HepG2 (cell line): ENCODE measurements around the gene BST2. TPM values are rescaled to one million over a fixed set of nuclear protein-coding genes. Genes with fewer than 3 reads are reported as not detected.

Experiments
- HNRNPH1 ChIP-seq: fragments of 200-400 bp; formaldehyde crosslinking; optimal IDR thresholded peaks from 2 replicates; pipeline ENCODE3; 2017; ENCODE audit warnings: mild to moderate bottlenecking, low read depth, low read length
- NR2C2 ChIP-seq: sonication (generic); formaldehyde crosslinking; IDR thresholded peaks from 2 replicates; pipeline ENCODE4 v1.4.0; 2020; ENCODE audit warnings: missing genetic modification reagents, mild to moderate bottlenecking, moderate library complexity, borderline replicate concordance
- RCOR2 ChIP-seq: IDR thresholded peaks from 2 replicates; pipeline ENCODE4 v1.6.1; 2016; ENCODE audit warnings: missing biosample characterization, missing genetic modification reagents
- SIN3A ChIP-seq: IDR thresholded peaks from 2 replicates; pipeline ENCODE4 v1.6.1; 2011; ENCODE audit warnings: low read depth, mild to moderate bottlenecking, control low read depth, low read length, borderline replicate concordance
- SNRNP70 ChIP-seq: fragments of 200-400 bp; formaldehyde crosslinking; IDR thresholded peaks from 2 replicates; pipeline ENCODE4 v1.6.1; 2017; ENCODE audit warnings: mild to moderate bottlenecking, low read depth, low read length, moderate library complexity
- ZNF234 ChIP-seq: sonication (generic); formaldehyde crosslinking; conservative IDR thresholded peaks from 2 replicates; pipeline ENCODE4 v1.5.1; 2020; ENCODE audit warnings: mild to moderate bottlenecking, missing genetic modification reagents
- ZNF672 ChIP-seq: sonication (generic); formaldehyde crosslinking; IDR thresholded peaks from 2 replicates; pipeline ENCODE4 v1.8.1; 2022; ENCODE audit warnings: missing genetic modification reagents
- polyA plus RNA-seq, 8 experiments: library from polyadenylated mRNA; depleted of rRNA in 3 of 8; stranded (reverse) in 7 of 8; unstranded in 1 of 8; fragments of >200 nt; fragmentation: Illumina TruSeq in 4 of 8; extraction: Trizol in 4 of 8; gene quantifications; 2 replicates each; pipeline versions ENCODE4 v1.2.1 to v1.2.3, GENCODE V29; 2011 to 2016; ENCODE audit warnings: low read depth in 4 of 8, missing spikeins in 1 of 8, mixed read lengths in 1 of 8; ENCODE audit not compliant: insufficient read depth in 1 of 8
- total RNA-seq, 5 experiments: library from RNA; depleted of rRNA; stranded (reverse); fragments of >200 nt; fragmentation: Illumina TruSeq; extraction: Trizol; gene quantifications; 2 replicates each; pipeline ENCODE4 v1.2.3, GENCODE V29; 2016; ENCODE audit warnings: low read depth in 1 of 5
- TF ChIP-seq, protein P1 (sequence below): sonication (generic); formaldehyde crosslinking; IDR thresholded peaks from 2 replicates; pipeline ENCODE4 v1.5.1; 2020; ENCODE audit warnings: mild to moderate bottlenecking, missing genetic modification reagents, moderate library complexity

The BST2 gene
- total and polyA plus RNA-seq, 2 of the 13 experiments (the other 11 are each of a cell fraction or from before 2014, with no cell fraction given), result 58.8 to 93.8 TPM

GRCh38 chr19:17448131-17448967 lies 42.9 kb upstream of the BST2 start, which contains the start of gene TMEM221 (continued):
- TF ChIP-seq, protein P1, sequence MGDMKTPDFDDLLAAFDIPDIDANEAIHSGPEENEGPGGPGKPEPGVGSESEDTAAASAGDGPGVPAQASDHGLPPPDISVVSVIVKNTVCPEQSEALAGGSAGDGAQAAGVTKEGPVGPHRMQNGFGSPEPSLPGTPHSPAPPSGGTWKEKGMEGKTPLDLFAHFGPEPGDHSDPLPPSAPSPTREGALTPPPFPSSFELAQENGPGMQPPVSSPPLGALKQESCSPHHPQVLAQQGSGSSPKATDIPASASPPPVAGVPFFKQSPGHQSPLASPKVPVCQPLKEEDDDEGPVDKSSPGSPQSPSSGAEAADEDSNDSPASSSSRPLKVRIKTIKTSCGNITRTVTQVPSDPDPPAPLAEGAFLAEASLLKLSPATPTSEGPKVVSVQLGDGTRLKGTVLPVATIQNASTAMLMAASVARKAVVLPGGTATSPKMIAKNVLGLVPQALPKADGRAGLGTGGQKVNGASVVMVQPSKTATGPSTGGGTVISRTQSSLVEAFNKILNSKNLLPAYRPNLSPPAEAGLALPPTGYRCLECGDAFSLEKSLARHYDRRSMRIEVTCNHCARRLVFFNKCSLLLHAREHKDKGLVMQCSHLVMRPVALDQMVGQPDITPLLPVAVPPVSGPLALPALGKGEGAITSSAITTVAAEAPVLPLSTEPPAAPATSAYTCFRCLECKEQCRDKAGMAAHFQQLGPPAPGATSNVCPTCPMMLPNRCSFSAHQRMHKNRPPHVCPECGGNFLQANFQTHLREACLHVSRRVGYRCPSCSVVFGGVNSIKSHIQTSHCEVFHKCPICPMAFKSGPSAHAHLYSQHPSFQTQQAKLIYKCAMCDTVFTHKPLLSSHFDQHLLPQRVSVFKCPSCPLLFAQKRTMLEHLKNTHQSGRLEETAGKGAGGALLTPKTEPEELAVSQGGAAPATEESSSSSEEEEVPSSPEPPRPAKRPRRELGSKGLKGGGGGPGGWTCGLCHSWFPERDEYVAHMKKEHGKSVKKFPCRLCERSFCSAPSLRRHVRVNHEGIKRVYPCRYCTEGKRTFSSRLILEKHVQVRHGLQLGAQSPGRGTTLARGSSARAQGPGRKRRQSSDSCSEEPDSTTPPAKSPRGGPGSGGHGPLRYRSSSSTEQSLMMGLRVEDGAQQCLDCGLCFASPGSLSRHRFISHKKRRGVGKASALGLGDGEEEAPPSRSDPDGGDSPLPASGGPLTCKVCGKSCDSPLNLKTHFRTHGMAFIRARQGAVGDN, result peak; percentile 51
- TF ChIP-seq SIN3A, result no peak
- no peak for TF ChIP-seq SNRNP70
- TF ChIP-seq ZNF234, result no peak
- peak; percentile 86 for TF ChIP-seq NR2C2 (CRISPR knock-in tag)
- peak; percentile 100 for TF ChIP-seq ZNF672 (CRISPR knock-in tag)
- no peak for TF ChIP-seq HNRNPH1
- 0 out of 2 replicates have a peak, but pooled peaks have one; percentile 43 for TF ChIP-seq RCOR2 (CRISPR knock-in tag)
